Daoy (cell line): ENCODE measurements around the gene ASMTL. TPM values are rescaled to one million over a fixed set of nuclear protein-coding genes. Genes with fewer than 3 reads are reported as not detected.
"Not testable (repeated sequence)": the region's sequence is repeated elsewhere in the genome, so short reads cannot be mapped to it uniquely, and the experiment has no call there.

Experiments used
- DNase-seq: peaks from one replicate; pipeline ENCODE4 v3.0.0-alpha.2; 2015; ENCODE audit warnings: low read depth
- total RNA-seq: library from RNA; depleted of rRNA; stranded (reverse); fragments of >200 nt; shearing (Covaris generic); gene quantifications from 2 replicates; pipeline ENCODE4 v1.2.3, GENCODE V29; 2014

The ASMTL gene
- total RNA-seq, 1 experiment from 2014 or later = 0.74 TPM

- DNase-seq = no peak
These were observed 18.9 kb downstream of the ASMTL start for GRCh38 chrX:1433646-1434357.

DNA sequence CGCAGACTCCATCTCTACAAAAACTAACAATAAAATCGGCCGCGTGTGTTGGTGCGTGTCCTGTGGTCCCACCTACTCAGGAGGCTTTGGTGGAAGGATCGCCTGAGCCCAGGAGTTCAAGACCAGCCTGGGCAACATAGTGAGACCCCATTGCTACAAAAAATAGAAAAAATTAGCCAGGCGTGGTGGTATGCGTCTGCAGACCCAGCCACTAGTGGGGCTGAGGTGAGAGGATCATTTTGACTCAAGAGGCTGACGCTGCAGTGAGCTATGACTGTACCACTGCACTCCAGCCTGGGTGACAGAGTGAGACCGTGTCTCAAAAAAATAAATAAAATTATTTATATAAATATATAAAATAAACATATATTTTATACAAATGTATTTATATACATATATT lies 22.3 kb downstream of the ASMTL start:
- no peak for DNase-seq

GRCh38 chrX:1427756-1428155 lies 25.0 kb downstream of the ASMTL start:
- DNase-seq = no peak

- DNase-seq = not testable (repeated sequence)
These were observed 26.4 kb downstream of the ASMTL start for GRCh38 chrX:1426321-1426720.

- no peak for DNase-seq
These were observed 27.3 kb downstream of the ASMTL start for GRCh38 chrX:1425381-1425780.

DNA sequence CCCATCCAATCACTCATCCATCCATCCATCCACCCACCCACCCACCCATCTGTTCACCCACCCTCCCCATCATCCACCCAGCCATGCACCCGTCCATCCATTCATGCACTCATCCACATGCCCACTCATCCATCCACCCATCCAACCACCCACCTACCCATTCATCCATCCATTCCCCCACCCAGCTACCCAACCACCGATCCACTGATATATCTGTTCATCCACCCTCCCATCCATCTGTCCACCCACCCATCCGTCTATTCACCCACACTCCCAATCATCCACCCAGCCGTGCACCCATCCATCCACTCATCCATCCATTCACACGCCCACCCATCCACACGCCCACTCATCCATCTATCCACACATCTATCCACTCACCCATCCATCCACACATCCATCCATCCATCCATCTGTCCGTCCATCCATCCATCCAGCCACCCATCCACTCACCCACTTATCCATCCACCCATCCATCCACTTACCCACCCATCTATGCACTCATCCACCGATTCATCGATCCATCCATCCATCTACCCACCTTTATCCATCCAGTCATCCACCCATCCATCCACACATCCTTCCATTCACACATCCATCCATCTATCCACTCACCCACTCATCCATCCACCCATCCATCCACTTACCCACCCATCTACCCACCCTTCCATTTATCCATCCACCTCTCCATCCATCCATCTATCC lies 28.4 kb downstream of the ASMTL start:
- DNase-seq = no peak

DNA sequence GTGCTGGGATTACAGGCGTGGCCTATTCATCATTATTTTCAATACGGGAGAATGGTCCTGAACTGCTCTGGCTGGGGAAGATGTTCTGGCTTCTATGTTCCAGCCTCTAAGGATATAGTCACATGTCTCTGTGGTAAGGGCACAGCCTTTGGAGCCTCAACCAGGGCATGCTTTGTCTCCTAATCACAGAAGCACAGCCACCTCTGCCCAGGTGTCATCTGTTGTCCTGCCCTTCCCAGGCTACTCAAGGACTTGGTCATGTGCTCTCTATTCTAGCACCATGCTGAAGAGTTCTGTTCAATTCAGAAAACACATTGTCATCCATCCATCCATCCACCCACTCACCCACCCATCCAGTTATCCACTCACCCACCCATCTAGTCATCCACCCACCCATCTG lies 29.5 kb downstream of the ASMTL start:
- DNase-seq = no peak

GRCh38 chrX:1422135-1422465 lies 30.6 kb downstream of the ASMTL start:
- no peak for DNase-seq

- no peak for DNase-seq
These were observed 31.1 kb downstream of the ASMTL start for GRCh38 chrX:1421433-1422134.

DNA sequence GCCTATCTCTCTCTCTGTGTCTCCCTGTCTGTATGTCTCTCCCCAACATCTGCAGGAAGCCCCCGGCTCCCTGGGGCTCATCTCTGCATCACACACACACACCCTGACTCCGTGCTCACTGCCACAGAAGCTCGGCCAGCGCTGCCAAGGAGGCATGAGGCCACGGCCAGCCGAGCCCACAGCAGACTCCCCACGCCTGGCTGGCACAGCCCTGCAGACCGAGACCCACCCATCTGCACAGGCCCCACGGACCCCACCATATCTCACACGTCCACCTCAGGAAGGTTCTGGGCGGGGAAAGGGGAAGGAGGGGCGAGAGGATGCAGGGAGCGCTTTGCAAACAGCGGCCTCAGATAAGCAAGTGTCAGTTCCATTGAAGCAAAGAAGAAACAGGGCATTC lies 32.3 kb downstream of the ASMTL start:
- no peak for DNase-seq

- no peak for DNase-seq
These were observed 33.0 kb downstream of the ASMTL start for GRCh38 chrX:1419545-1420355.

- no peak for DNase-seq
These were observed 33.7 kb downstream of the ASMTL start for GRCh38 chrX:1418901-1419544.

DNA sequence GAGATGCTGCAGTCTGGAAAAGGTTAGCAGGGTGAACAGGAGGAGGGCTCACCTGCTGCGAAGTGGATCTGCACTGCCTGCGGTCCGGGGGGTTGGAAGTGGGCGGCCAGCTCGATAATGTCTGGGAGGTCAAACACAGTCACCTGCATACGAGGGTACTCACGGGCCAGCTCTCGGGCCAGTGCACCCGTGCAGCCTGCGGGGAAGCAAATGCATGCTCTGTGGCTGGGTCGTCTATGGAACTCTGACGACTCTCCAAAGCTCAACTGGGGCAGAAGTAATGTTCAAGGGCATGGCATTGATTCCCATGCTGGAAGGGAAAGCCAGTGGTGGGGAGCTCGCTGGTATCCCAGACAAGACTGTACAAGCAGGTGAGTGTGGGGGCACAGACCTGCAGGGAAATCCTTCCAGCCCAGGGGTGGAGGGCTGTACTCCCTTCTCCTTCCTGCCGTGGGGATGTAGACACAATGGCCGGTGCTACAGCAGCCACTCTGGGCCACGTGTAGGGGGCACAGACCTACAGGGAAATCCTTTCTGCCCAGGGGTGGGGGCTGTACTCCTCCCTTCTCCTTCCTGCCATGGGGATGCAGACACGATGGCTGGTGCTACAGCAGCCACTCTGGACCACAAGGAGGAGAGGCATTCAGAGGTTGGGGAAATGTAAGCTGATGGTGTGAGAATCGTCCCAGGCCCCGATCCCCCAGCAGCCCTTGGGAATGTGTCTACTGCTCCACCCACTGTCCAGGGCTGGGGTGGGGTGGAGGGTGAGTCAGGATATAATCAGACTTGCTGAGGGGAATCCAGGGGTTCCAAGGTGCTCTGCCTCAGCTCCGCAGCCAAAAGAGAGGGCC lies 34.6 kb downstream of the ASMTL start:
- DNase-seq = no peak

DNA sequence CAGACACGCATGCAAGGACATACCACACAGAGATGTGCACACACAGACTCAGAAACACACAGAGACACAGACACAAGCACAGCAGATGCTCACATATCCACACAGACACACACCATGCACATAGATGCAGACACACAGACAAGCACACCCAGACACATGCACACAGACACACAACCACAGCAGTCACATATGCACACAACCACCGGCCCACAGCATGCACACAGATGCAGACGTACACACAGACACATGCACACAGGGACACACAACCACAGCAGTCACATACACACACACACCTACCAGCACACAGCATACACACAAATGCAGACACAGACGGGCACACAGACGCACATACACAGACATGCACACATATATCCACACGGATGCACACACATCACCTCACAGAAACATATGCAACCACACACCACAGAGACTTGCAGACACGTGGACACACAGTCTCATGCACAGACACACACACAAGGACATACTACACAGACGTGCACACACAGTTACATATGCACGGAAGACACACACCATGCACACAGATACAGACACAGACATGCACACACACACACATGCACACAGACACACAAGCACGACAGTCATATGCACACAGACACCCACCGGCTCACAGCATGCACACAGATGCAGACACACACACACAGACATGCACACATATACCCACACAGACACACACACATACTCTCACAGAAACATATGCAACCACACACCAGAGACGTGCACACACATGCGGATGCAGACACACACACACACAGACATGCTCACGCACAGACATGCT lies 35.5 kb downstream of the ASMTL start:
- no peak for DNase-seq

DNA sequence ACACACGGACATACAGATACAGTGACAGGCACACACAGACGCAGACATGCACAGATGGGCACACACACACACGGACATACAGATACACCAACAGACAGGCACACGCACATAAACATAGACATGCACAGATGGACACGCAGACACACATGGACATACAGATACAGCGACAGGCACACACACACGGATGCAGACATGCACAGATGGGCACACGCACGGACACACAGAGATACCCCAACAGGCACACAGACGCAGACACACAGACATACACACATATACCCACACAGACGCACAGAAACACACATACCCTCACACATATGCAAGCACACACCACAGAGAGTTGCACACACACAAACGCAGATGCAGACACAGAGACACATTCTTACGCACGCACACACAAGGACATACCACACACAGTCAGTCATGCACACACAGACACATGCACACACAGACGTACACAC lies 36.4 kb downstream of the ASMTL start:
- no peak for DNase-seq

DNA sequence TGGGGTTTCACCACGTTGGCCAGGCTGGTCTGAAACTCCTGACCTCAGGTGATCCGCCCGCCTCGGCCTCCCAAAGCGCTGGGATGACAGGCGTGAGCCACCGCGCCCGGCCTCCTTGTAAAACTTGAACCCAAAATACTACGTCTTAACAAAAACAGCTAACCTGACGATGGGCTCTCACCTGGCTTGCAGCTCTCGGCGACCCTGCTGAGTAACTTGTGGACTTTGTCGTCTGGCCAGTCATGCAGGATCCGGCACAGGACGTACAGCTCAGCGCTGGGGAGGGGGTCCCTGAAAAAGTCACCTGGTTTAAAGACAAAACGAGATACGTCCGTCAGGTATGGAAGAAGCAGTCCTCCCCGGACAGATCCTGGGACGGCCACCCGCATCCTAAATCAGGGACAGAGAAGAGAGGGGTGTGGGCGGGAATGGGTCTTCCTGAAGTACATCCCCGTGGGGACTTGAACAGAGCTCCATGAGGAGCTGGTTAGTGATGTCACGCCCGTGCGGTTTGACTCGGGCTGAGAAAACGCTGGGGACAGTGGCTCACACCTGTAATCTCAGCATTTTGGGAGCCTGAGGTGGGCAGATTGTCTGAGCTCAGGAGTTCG lies 40.1 kb downstream of the ASMTL start:
- no peak for DNase-seq

DNA sequence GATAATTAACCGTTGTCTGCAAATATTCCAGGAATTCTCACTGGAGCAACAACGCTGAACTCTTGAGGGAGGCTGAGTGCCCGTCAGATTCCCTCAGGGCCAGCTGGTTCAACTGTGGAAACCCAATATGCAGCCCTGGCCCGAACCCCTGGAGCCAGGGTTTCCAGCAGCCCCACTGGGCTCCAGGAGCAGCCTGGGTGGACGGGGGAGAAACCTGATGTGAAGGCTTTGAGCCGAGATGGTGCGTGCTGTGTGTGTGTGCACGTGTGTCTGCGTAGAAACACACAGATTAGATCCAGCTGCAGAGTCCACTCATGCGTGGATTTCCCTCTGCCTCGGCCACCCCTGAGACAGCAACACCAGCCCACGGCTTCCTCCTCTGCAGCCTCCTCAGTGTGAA lies 41.4 kb downstream of the ASMTL start:
- no peak for DNase-seq

GRCh38 chrX:1407035-1407434 lies 45.7 kb downstream of the ASMTL start:
- DNase-seq = no peak

- not testable (repeated sequence) for DNase-seq
These were observed 46.9 kb downstream of the ASMTL start for GRCh38 chrX:1405769-1406168.
